Dendritic cell treated with granulocyte-macrophage colony-stimulating factor and Interleukin-4, amounts not matched to agents 40 ng/mL and 50 ng/mL, for 4 days (primary cell): ENCODE data around the gene ZFP36L1.
A peak's percentile ranks its signal among the peaks of the same experiment; 100 is the strongest.

Experiments used
- H3K27ac Mint-ChIP-seq: one replicate; pipeline ENCODE4 v1.8.0; 2022; ENCODE audit warnings: mild to moderate bottlenecking, mixed read lengths
- H3K27me3 Mint-ChIP-seq: one replicate; pipeline ENCODE4 v1.8.0; 2022; ENCODE audit warnings: mild to moderate bottlenecking, mixed read lengths
- H3K36me3 Mint-ChIP-seq: one replicate; pipeline ENCODE4 v1.8.0; 2022; ENCODE audit warnings: low read depth, mixed read lengths
- H3K4me1 Mint-ChIP-seq: one replicate; pipeline ENCODE4 v1.8.0; 2022; ENCODE audit warnings: low read depth, mixed read lengths
- H3K4me3 Mint-ChIP-seq: one replicate; pipeline ENCODE4 v1.8.0; 2022; ENCODE audit warnings: mild to moderate bottlenecking, moderate library complexity, mixed read lengths
- H3K9me3 Mint-ChIP-seq: one replicate; pipeline ENCODE4 v1.8.0; 2022; ENCODE audit warnings: mixed read lengths
- intact Hi-C: fragments of 100-400 bp; cut with micrococcal nuclease; formaldehyde crosslinking; loops from one replicate; pipeline ENCODE4 v1.15.0; 2022

ZFP36L1 gene

GRCh38 chr14:68749487-68750475 lies 43.1 kb downstream of the ZFP36L1 start:
- peaks cover 37% of the 10 kb centered on the region for H3K4me1 Mint-ChIP-seq
- no peak overlapping the region for H3K27ac Mint-ChIP-seq
- no peaks in the 10 kb centered on the region for H3K36me3 Mint-ChIP-seq
- intact Hi-C loops, result no loop called here
- H3K4me3 Mint-ChIP-seq, result no peak overlapping the region
- no peaks in the 10 kb centered on the region for H3K9me3 Mint-ChIP-seq
- H3K27me3 Mint-ChIP-seq, result peaks cover 77% of the 10 kb centered on the region

GRCh38 chr14:68748691-68749090 lies 44.2 kb downstream of the ZFP36L1 start:
- Mint-ChIP-seq H3K4me1 (peaks cover 42% of the 10 kb centered on the region), H3K27me3 (peaks cover 71% of the 10 kb centered on the region), H3K9me3 (no peaks in the 10 kb centered on the region), H3K27ac (no peak overlapping the region), H3K36me3 (no peaks in the 10 kb centered on the region), H3K4me3 (no peak overlapping the region)
- intact Hi-C loops, result no loop called here

GRCh38 chr14:68748260-68748659 lies 44.6 kb downstream of the ZFP36L1 start:
- Mint-ChIP-seq H3K4me1 (peaks cover 43% of the 10 kb centered on the region), H3K36me3 (no peaks in the 10 kb centered on the region), H3K4me3 (no peak overlapping the region), H3K27ac (no peak overlapping the region), H3K9me3 (no peaks in the 10 kb centered on the region), H3K27me3 (peaks cover 70% of the 10 kb centered on the region)
- intact Hi-C loops, result no loop called here

- H3K4me3 Mint-ChIP-seq, result no peak overlapping the region
- peaks cover 44% of the 10 kb centered on the region for H3K4me1 Mint-ChIP-seq
- H3K36me3 Mint-ChIP-seq, result no peaks in the 10 kb centered on the region
- peaks cover 63% of the 10 kb centered on the region for H3K27me3 Mint-ChIP-seq
- peak overlapping the region; percentile 44 for H3K27ac Mint-ChIP-seq
- intact Hi-C loops, result no loop called here
- no peaks in the 10 kb centered on the region for H3K9me3 Mint-ChIP-seq
Observed at GRCh38 chr14:68747393-68747792, 45.5 kb downstream of the ZFP36L1 start.

- Mint-ChIP-seq H3K36me3 (peaks cover 8% of the 10 kb centered on the region), H3K4me1 (peaks cover 56% of the 10 kb centered on the region), H3K27ac (no peak overlapping the region), H3K9me3 (peaks cover 12% of the 10 kb centered on the region), H3K4me3 (no peak overlapping the region), H3K27me3 (peaks cover 44% of the 10 kb centered on the region)
- intact Hi-C loops, result loop anchor here (5.0 kb wide), 1 partner anchor 43 kb away; no protein-coding TSS in a partner anchor
Observed at GRCh38 chr14:68744613-68745012, 48.3 kb downstream of the ZFP36L1 start.

- Mint-ChIP-seq H3K27me3 (peaks cover 44% of the 10 kb centered on the region), H3K36me3 (peaks cover 8% of the 10 kb centered on the region), H3K9me3 (peaks cover 12% of the 10 kb centered on the region), H3K27ac (peak overlapping the region; percentile 91), H3K4me1 (peaks cover 71% of the 10 kb centered on the region), H3K4me3 (no peak overlapping the region)
- intact Hi-C loops, result loop anchor here (2.0 to 5.0 kb wide), 2 partner anchors 15 to 45 kb away; no protein-coding TSS in a partner anchor
Observed at GRCh38 chr14:68741839-68742470, 50.9 kb downstream of the ZFP36L1 start.

GRCh38 chr14:68741477-68741791 lies 51.4 kb downstream of the ZFP36L1 start:
- Mint-ChIP-seq H3K4me3 (no peak overlapping the region), H3K9me3 (peaks cover 12% of the 10 kb centered on the region), H3K4me1 (peaks cover 76% of the 10 kb centered on the region), H3K27me3 (peaks cover 44% of the 10 kb centered on the region), H3K36me3 (peaks cover 8% of the 10 kb centered on the region), H3K27ac (peak overlapping the region; percentile 91)
- intact Hi-C loops, result loop anchor here (5.0 kb wide), 1 partner anchor 46 kb away; no protein-coding TSS in a partner anchor

GRCh38 chr14:68740788-68741476 lies 51.9 kb downstream of the ZFP36L1 start:
- Mint-ChIP-seq H3K4me1 (peaks cover 81% of the 10 kb centered on the region), H3K36me3 (peaks cover 8% of the 10 kb centered on the region), H3K9me3 (peaks cover 12% of the 10 kb centered on the region), H3K27me3 (peaks cover 43% of the 10 kb centered on the region), H3K27ac (peak overlapping the region; percentile 91), H3K4me3 (no peak overlapping the region)
- intact Hi-C loops, result loop anchor here (5.0 kb wide), 1 partner anchor 46 kb away; no protein-coding TSS in a partner anchor

GRCh38 chr14:68739701-68740100 lies 53.2 kb downstream of the ZFP36L1 start:
- H3K4me3 Mint-ChIP-seq, result no peak overlapping the region
- intact Hi-C loops, result loop anchor here (5.0 kb wide), 1 partner anchor 48 kb away; no protein-coding TSS in a partner anchor
- H3K27me3 Mint-ChIP-seq, result peaks cover 32% of the 10 kb centered on the region
- H3K4me1 Mint-ChIP-seq, result peaks cover 78% of the 10 kb centered on the region
- H3K27ac Mint-ChIP-seq, result peak overlapping the region; percentile 46
- H3K36me3 Mint-ChIP-seq, result peaks cover 8% of the 10 kb centered on the region
- H3K9me3 Mint-ChIP-seq, result peaks cover 12% of the 10 kb centered on the region

GRCh38 chr14:68738559-68738958 lies 54.3 kb downstream of the ZFP36L1 start:
- H3K4me1 Mint-ChIP-seq, result peaks cover 81% of the 10 kb centered on the region
- peak overlapping the region; percentile 46 for H3K27ac Mint-ChIP-seq
- peaks cover 12% of the 10 kb centered on the region for H3K9me3 Mint-ChIP-seq
- peaks cover 8% of the 10 kb centered on the region for H3K36me3 Mint-ChIP-seq
- H3K4me3 Mint-ChIP-seq, result no peak overlapping the region
- intact Hi-C loops, result no loop called here
- H3K27me3 Mint-ChIP-seq, result peaks cover 30% of the 10 kb centered on the region
